IMR-90 (cell line): ENCODE data around the gene FAF1. TPM values are rescaled to one million over a fixed set of nuclear protein-coding genes. Genes with fewer than 3 reads are reported as not detected.

Experiments used
- ATAC-seq: fragments of 200-7000 bp; cut with Tn5 transposase; 2 replicates; pipeline ENCODE4 v1.9.1; 2020; ENCODE audit warnings: low read depth, mild to moderate bottlenecking, moderate library complexity
- BruUV-seq: library from RNA; stranded (reverse); fragments of 400-500 nt; replicated peaks from 2 replicates; lab custom pipeline; 2021; lab: Mats Ljungman, UMichigan
- CTCF ChIA-PET: fragments of 300-600 bp; formaldehyde crosslinking; extraction: SDS; loops from one replicate; lab custom pipeline; 2021; ENCODE audit warnings: antibody characterized with exemption; lab: Yijun Ruan, JAX
- POLR2A ChIA-PET: fragments of 300-600 bp; sonication (Branson Sonifier 250); formaldehyde crosslinking; loops from one replicate; lab custom pipeline; 2022; ENCODE audit warnings: antibody characterized with exemption; ENCODE audit not compliant: unreplicated experiment; lab: Charles Lee
- DNase-seq: peaks from one replicate; pipeline ENCODE4 v3.0.0; 2013
- H2AFZ ChIP-seq: replicated peaks from 2 replicates; pipeline ENCODE3; 2013; ENCODE audit warnings: low read length, mild to moderate bottlenecking; ENCODE audit not compliant: poor library complexity
- H2AK5ac ChIP-seq: 2 replicates; pipeline ENCODE4 v1.6.1; 2013; ENCODE audit warnings: low read depth, low read length, inconsistent platforms
- H2AK9ac ChIP-seq: replicated peaks from 2 replicates; pipeline ENCODE3; 2013; ENCODE audit warnings: mild to moderate bottlenecking, low read depth, low read length, moderate library complexity; ENCODE audit not compliant: poor library complexity
- H2BK120ac ChIP-seq: 2 replicates; pipeline ENCODE4 v1.6.1; 2013; ENCODE audit warnings: low read depth, low read length, inconsistent platforms
- H2BK15ac ChIP-seq: 3 replicates; pipeline ENCODE4 v1.6.1; 2013; ENCODE audit warnings: low read depth, low read length, inconsistent platforms
- H2BK20ac ChIP-seq: 2 replicates; pipeline ENCODE4 v1.6.1; 2013; ENCODE audit warnings: low read depth, mild to moderate bottlenecking, inconsistent platforms, low read length, moderate library complexity
- H2BK5ac ChIP-seq: 2 replicates; pipeline ENCODE4 v1.6.1; 2013; ENCODE audit warnings: mild to moderate bottlenecking, low read depth, low read length, inconsistent platforms; ENCODE audit not compliant: poor library complexity, severe bottlenecking
- H3K14ac ChIP-seq: replicated peaks from 2 replicates; pipeline ENCODE4 v1.6.1; 2013; ENCODE audit warnings: low read depth, low read length, inconsistent platforms
- H3K18ac ChIP-seq: 2 replicates; pipeline ENCODE4 v1.6.1; 2013; ENCODE audit warnings: low read depth, low read length, control low read depth
- H3K23ac ChIP-seq: 2 replicates; pipeline ENCODE4 v1.6.1; 2013; ENCODE audit warnings: low read depth, low read length, inconsistent platforms
- H3K27ac ChIP-seq: 2 replicates; pipeline ENCODE4 v1.5.1; 2013; ENCODE audit warnings: mild to moderate bottlenecking, control low read depth, low read length; ENCODE audit not compliant: insufficient read depth
- H3K27me3 ChIP-seq: 2 replicates; pipeline ENCODE4 v1.6.1; 2013; ENCODE audit warnings: low read length; ENCODE audit not compliant: control insufficient read depth, insufficient read depth
- H3K36me3 ChIP-seq: 2 replicates; pipeline ENCODE4 v1.6.1; 2013; ENCODE audit warnings: low read length, mixed read lengths; ENCODE audit not compliant: control insufficient read depth, insufficient read depth
- H3K4ac ChIP-seq: 2 replicates; pipeline ENCODE4 v1.6.1; 2013; ENCODE audit warnings: low read depth, low read length, inconsistent platforms
- H3K4me1 ChIP-seq: 2 replicates; pipeline ENCODE4 v1.6.1; 2013; ENCODE audit warnings: low read length, mixed read lengths; ENCODE audit not compliant: control insufficient read depth, insufficient read depth
- H3K4me2 ChIP-seq: 2 replicates; pipeline ENCODE4 v1.6.1; 2013; ENCODE audit warnings: low read depth, mild to moderate bottlenecking, control low read depth, low read length, moderate library complexity
- H3K4me3 ChIP-seq: 2 replicates; pipeline ENCODE4 v1.5.1; 2013; ENCODE audit warnings: low read depth, mild to moderate bottlenecking, control low read depth, low read length, moderate library complexity; ENCODE audit not compliant: insufficient read depth
- H3K56ac ChIP-seq: 2 replicates; pipeline ENCODE4 v1.6.1; 2013; ENCODE audit warnings: low read length, inconsistent platforms; ENCODE audit not compliant: insufficient read depth; ENCODE audit errors: extremely low read depth
- H3K79me1 ChIP-seq, 2 experiments: 2 replicates each; pipeline ENCODE4 v1.6.1; 2013; ENCODE audit warnings: low read length in 2 of 2, inconsistent platforms in 1 of 2, low read depth in 1 of 2
- H3K9ac ChIP-seq: 2 replicates; pipeline ENCODE4 v1.6.1; 2013; ENCODE audit warnings: low read depth, low read length, control low read depth
- H3K9me1 ChIP-seq: 2 replicates; pipeline ENCODE4 v1.6.1; 2013; ENCODE audit warnings: low read length, inconsistent platforms; ENCODE audit not compliant: insufficient read depth
- H3K9me3 ChIP-seq: 2 replicates; pipeline ENCODE4 v1.6.1; 2013; ENCODE audit warnings: low read length; ENCODE audit not compliant: control insufficient read depth, insufficient read depth
- H4K20me1 ChIP-seq: 2 replicates; pipeline ENCODE4 v1.6.1; 2013; ENCODE audit warnings: low read length, inconsistent platforms; ENCODE audit not compliant: insufficient read depth
- H4K5ac ChIP-seq: 2 replicates; pipeline ENCODE4 v1.6.1; 2013; ENCODE audit warnings: mild to moderate bottlenecking, low read depth, low read length, control low read depth
- H4K8ac ChIP-seq, 2 experiments: 2 replicates each; pipeline ENCODE4 v1.6.1; 2013; ENCODE audit warnings: low read depth in 2 of 2, low read length in 2 of 2, control low read depth in 1 of 2, inconsistent platforms in 1 of 2
- H4K91ac ChIP-seq: 2 replicates; pipeline ENCODE4 v1.6.1; 2013; ENCODE audit warnings: low read depth, low read length, inconsistent platforms; ENCODE audit not compliant: insufficient read depth
- BHLHE40 ChIP-seq: fragments of 150-350 bp; IDR thresholded peaks from 2 replicates; pipeline ENCODE4 v1.6.1; 2016; ENCODE audit warnings: mild to moderate bottlenecking, low read depth, low read length
- CEBPB ChIP-seq: IDR thresholded peaks from 2 replicates; pipeline ENCODE4 v1.6.1; 2012; ENCODE audit warnings: low read depth, low read length, improper control_type of control experiment
- CHD1 ChIP-seq: IDR thresholded peaks from 2 replicates; pipeline ENCODE4 v1.6.1; 2012; ENCODE audit warnings: low read depth, low read length, improper control_type of control experiment
- CTCF ChIP-seq: conservative IDR thresholded peaks from 2 replicates; pipeline ENCODE4 v1.5.1; 2012; ENCODE audit warnings: mild to moderate bottlenecking, low read depth, low read length, improper control_type of control experiment
- ELK1 ChIP-seq: fragments of 150-350 bp; IDR thresholded peaks from 2 replicates; pipeline ENCODE4 v1.6.1; 2016; ENCODE audit warnings: low read depth, mild to moderate bottlenecking, low read length, moderate library complexity, borderline replicate concordance
- FOS ChIP-seq: fragments of 150-350 bp; IDR thresholded peaks from 2 replicates; pipeline ENCODE4 v1.6.1; 2016; ENCODE audit warnings: low read depth, low read length
- MAFK ChIP-seq: IDR thresholded peaks from 2 replicates; pipeline ENCODE4 v1.6.1; 2012; ENCODE audit warnings: low read depth, low read length, improper control_type of control experiment
- MAZ ChIP-seq: IDR thresholded peaks from 2 replicates; pipeline ENCODE4 v1.6.1; 2012; ENCODE audit warnings: low read depth, mild to moderate bottlenecking, low read length, improper control_type of control experiment, moderate library complexity, borderline replicate concordance
- MXI1 ChIP-seq: IDR thresholded peaks from 2 replicates; pipeline ENCODE4 v1.6.1; 2012; ENCODE audit warnings: low read depth, mild to moderate bottlenecking, low read length, moderate library complexity, borderline replicate concordance
- NFE2L2 ChIP-seq: fragments of 150-350 bp; IDR thresholded peaks from 2 replicates; pipeline ENCODE4 v1.6.1; 2016; ENCODE audit warnings: low read depth, mild to moderate bottlenecking, low read length
- POLR2A ChIP-seq: IDR thresholded peaks from 2 replicates; pipeline ENCODE4 v1.6.1; 2012; ENCODE audit warnings: mild to moderate bottlenecking, low read depth, low read length
- RAD21 ChIP-seq: IDR thresholded peaks from 2 replicates; pipeline ENCODE4 v1.6.1; 2012; ENCODE audit warnings: low read length, improper control_type of control experiment
- RCOR1 ChIP-seq: IDR thresholded peaks from 2 replicates; pipeline ENCODE4 v1.6.1; 2012; ENCODE audit warnings: mild to moderate bottlenecking, low read length, improper control_type of control experiment; ENCODE audit not compliant: insufficient replicate concordance
- RFX5 ChIP-seq: IDR thresholded peaks from 2 replicates; pipeline ENCODE4 v1.8.0; 2012; ENCODE audit warnings: low read depth, mild to moderate bottlenecking, low read length, moderate library complexity
- USF2 ChIP-seq: fragments of 150-350 bp; IDR thresholded peaks from 2 replicates; pipeline ENCODE4 v1.6.1; 2017; ENCODE audit warnings: mild to moderate bottlenecking, antibody characterized with exemption, low read length, low read depth
- WGBS, 2 experiments: methylation state at CpG; one replicate each; pipeline versions ENCODE4 v1.1.5 to v1.1.7; 2013; ENCODE audit warnings: missing lambda C conversion rate in 2 of 2; ENCODE audit not compliant: insufficient read length in 1 of 2; ENCODE audit errors: extremely low coverage in 2 of 2; 5-methylcytosine and 5-hydroxymethylcytosine counted together
- dilution Hi-C: fragments of 300-500 bp; cut with HindIII; formaldehyde crosslinking; loops from one replicate; pipeline ENCODE4 v1.14.3; 2018; ENCODE audit warnings: low sequenced_read_pairs; ENCODE audit not compliant: unreplicated experiment
- in situ Hi-C: fragments of 300-500 bp; cut with MboI; formaldehyde crosslinking; loops from 3 replicates; pipeline ENCODE4 v1.14.3; 2019; ENCODE audit warnings: low sequenced_read_pairs, inconsistent platforms, mixed read lengths
- intact Hi-C: fragments of 100-400 bp; cut with micrococcal nuclease; formaldehyde crosslinking; loops from 2 replicates; pipeline ENCODE4 v1.10.0; 2022
- polyA plus RNA-seq, 3 experiments: library from polyadenylated mRNA; depleted of rRNA; stranded (reverse); fragments of >200 nt; gene quantifications; 2 replicates each; pipeline ENCODE4 v1.2.3, GENCODE V29; 2012; ENCODE audit warnings: low replicate concordance in 1 of 3
- total RNA-seq: library from RNA; depleted of rRNA; stranded (reverse); fragments of >200 nt; gene quantifications from 2 replicates; pipeline ENCODE4 v1.2.3, GENCODE V29; 2012

FAF1 gene
- total and polyA plus RNA-seq, 2 of the 4 experiments (the other 2 are of a cell fraction) = 18.8 to 72.9 TPM

GRCh38 chr1:50526431-50526830, 433.6 kb downstream of the FAF1 start:
- no peak overlapping the region for H2BK15ac ChIP-seq
- H3K9ac ChIP-seq = no peak overlapping the region
- no peak overlapping the region for H3K4me3 ChIP-seq
- H3K18ac ChIP-seq = no peak overlapping the region
- no TSS peak for BruUV-seq
- no peak overlapping the region for H2BK120ac ChIP-seq
- no peaks in the 10 kb centered on the region for H3K9me3 ChIP-seq
- H2AK9ac ChIP-seq = no peak overlapping the region
- no peak overlapping the region for H4K8ac ChIP-seq
- H4K20me1 ChIP-seq = no peaks in the 10 kb centered on the region
- H3K56ac ChIP-seq = no peak overlapping the region
- peaks cover 2% of the 10 kb centered on the region; the same call in 1 of the 2 replicates for H3K4me1 ChIP-seq
- no peak overlapping the region for H3K14ac ChIP-seq
- no peaks in the 10 kb centered on the region for H3K79me1 ChIP-seq
- POLR2A ChIA-PET = interaction anchor here (0.5 kb wide), 1 partner anchor 109 kb away, joined by 5 read pairs; no protein-coding TSS in a partner anchor
- no peak overlapping the region for H3K23ac ChIP-seq
- no peak overlapping the region for H4K5ac ChIP-seq
- CTCF ChIA-PET = interaction anchor here (0.5 to 1.0 kb wide), 2 partner anchors 17 to 114 kb away, joined by 3 to 4 read pairs; no protein-coding TSS in a partner anchor
- dilution Hi-C loops (no loop called here), intact Hi-C loops (no loop called here), in situ Hi-C loops (no loop called here)
- H2AFZ ChIP-seq = no peak overlapping the region
- no peak overlapping the region for H2BK5ac ChIP-seq
- no peaks in the 10 kb centered on the region; the same call in 1 of the 2 replicates for H3K9me1 ChIP-seq
- no peak for TF ChIP-seq RFX5
- no peak for TF ChIP-seq ELK1
- TF ChIP-seq NFE2L2 = no peak
- no peak for TF ChIP-seq BHLHE40
- TF ChIP-seq CHD1 = no peak
- no peak for TF ChIP-seq FOS
- no peak for TF ChIP-seq RAD21
- TF ChIP-seq POLR2A = no peak
- no peak for TF ChIP-seq CTCF
- no peak for TF ChIP-seq RCOR1
- no peak for TF ChIP-seq MAZ
- no peak for TF ChIP-seq USF2
- TF ChIP-seq MXI1 = no peak
- no peak for TF ChIP-seq CEBPB
- no peak for TF ChIP-seq MAFK
- no peak overlapping the region for H2AK5ac ChIP-seq
- H3K27ac ChIP-seq = no peak overlapping the region
- WGBS, 2 experiments = no CpG with 5 or more reads among the region's 1 CpG
- DNase-seq (peak; percentile 67), ATAC-seq (peak; percentile 81)
- no peak overlapping the region for H3K4me2 ChIP-seq
- H3K36me3 ChIP-seq = no peaks in the 10 kb centered on the region
- no peak overlapping the region for H2BK20ac ChIP-seq
- H3K4ac ChIP-seq = no peak overlapping the region
- no peak overlapping the region for H4K91ac ChIP-seq
- H3K27me3 ChIP-seq = no peaks in the 10 kb centered on the region
